Skeletal muscle cell (primary cell): Measurements from ENCODE around the gene TCTA.

ENCODE experiments used
- DNase-seq: peaks from one replicate; pipeline ENCODE4 v3.0.0-alpha.2; 2010; ENCODE audit warnings: low read depth
- H3K4me3 ChIP-seq: 2 replicates; pipeline ENCODE4 v1.5.1; 2011; ENCODE audit warnings: low read depth, mild to moderate bottlenecking, control low read depth, low read length, moderate library complexity

TCTA gene

DNA sequence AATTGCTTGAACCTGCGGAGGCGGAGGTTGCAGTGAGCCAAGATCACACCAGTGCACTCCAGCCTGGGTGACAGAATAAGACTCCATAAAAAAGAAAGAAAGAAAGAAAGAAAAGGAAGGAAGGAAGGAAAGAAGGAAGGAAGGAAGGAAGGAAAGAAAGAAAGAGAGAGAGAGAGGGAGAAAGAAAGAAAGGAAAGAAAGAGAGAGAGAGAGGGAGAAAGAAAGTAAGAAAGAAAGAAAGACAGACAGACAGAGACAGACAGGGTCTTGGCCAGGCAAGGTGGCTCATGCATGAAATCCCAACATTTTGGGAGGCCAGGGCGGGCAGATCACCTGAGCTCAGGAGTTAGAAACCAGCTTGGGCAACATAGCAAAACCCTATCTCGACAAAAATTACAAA, 41.4 kb downstream of the TCTA start:
- no peak for DNase-seq

DNA sequence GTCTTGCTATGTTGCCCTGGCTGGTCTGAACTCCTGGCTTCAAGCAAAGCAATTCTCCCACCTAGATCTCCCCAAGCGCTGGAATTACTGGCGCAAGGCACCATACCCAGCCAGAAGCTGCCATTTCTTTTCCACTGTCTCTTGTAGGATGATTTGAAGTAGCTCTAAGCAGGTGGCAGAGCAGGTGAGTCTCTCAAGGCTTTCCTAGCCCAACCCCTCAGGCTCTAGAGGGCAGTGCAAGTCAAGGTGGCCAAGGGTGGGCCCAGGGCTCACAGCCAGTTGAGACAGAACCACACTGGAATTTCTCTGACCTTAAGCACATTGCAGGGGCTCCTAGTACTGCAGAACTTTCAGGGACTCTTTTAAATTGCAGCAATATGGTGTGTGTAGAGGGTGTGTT, 42.2 kb downstream of the TCTA start:
- DNase-seq: no peak
- H3K4me3 ChIP-seq: no peak overlapping the region

More for the DNA sequence above, 41.4 kb downstream of the TCTA start:
- H3K4me3 ChIP-seq: no peak overlapping the region

DNA sequence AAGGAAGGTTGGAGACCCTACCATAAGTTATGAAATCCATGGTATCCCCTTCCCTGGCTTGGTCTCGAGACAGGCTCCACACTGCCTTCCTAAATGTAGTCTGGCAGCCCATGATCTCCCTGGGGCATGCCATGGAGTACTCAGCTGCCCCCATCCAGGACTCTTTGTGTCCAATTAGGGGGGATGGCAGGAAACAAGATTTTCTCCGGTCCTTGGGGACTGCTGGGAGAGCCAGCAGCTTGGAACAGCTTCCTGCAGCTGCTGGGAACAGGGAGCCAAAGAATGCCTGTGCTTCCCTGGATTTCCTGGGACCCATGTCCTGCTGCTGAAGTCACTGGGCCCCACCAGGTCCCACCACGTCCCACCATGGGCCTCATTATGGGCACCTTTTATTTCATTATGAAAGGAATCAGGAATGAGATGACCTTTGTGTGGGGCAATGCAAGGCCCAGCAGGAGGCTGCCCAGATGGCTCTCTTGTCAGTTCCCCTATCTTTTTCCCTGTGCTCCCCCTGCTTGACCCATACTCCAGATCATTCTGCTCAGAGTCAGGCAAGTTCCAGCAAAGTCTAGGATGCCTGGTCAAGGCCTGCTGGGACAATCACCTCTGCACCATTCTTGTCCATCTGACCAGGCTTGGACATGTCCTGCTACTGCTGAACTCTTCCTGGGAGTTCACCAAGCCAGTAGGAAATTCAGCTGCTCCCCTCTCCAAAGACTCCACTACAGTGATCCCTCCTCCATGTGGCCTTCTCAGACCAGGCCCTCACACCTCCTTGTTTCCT, 42.9 kb downstream of the TCTA start:
- no peak for DNase-seq
- no peak overlapping the region for H3K4me3 ChIP-seq

DNA sequence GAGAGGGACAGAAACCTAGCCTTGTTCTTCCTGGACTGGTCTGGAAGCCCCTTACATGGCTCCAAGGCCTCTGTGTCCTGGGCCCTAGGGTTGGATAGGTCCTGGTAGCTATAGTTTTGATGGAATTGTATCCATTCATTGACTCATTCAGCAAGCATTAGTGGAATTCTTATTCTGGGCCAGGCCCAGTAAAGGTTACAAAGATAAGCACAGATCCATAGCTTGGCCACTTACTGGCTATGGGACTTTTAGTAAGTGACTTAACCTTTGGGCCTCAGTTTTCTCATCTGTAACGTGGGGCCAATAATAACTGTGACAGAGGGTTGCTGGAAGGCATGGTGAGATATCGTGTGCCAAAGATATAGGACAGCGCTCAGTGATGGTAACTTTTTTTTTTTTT, 44.2 kb downstream of the TCTA start:
- H3K4me3 ChIP-seq: no peak overlapping the region
- DNase-seq: no peak

DNA sequence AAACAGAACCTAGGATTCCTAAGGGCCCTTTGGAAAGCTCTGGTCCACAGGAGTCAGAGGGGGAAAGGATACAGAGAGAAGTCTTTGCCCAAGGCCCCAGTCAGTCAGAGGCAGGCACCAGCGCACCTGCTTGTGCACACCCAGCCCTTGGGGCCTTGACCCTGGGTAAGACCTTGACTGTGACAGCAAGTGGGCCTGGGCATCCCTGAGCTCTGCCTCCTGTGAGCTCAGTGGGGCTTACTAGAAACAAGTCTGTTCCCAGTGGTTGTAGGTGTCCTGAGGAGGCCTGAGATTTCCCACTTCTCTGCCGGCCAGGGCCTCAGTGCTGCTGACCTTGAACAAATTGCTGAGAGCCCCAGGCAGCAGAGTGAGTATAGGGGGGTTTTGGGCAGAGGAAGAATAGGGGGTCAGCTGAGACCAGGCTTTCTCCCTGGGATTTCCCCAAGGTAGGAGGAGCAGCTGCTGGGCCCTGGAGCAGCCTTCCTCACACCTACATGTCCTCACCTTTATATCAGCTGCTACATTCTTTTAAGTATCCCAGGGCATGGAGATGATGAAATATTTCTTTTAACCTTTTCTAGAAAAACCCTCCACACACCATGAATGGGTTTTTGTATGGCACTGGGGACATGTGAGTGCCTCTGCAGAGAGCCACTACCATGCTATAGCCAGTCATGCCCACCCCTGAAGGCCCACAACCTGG, 48.1 kb downstream of the TCTA start:
- no peak overlapping the region for H3K4me3 ChIP-seq
- no peak for DNase-seq

DNA sequence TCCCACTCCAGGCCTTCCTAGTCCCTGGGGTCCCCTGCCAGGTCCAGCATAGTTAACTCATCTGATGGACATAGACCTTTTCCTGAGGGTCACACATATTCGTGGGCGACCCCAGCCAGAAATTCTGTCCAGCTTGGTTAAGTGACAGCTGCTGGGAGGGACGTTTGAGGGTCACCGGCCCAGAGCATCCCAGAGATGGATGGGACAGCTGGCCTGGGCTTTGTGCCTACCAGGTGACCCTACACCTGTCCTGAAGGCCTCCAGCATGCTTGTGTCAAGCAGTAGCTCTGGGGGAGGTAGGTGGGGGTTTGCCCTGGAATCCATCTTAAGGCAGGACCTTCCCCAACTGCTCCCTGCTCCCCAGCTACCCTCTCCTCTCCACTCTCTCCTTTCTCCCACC, 48.7 kb downstream of the TCTA start:
- no peak overlapping the region for H3K4me3 ChIP-seq
- no peak for DNase-seq

DNA sequence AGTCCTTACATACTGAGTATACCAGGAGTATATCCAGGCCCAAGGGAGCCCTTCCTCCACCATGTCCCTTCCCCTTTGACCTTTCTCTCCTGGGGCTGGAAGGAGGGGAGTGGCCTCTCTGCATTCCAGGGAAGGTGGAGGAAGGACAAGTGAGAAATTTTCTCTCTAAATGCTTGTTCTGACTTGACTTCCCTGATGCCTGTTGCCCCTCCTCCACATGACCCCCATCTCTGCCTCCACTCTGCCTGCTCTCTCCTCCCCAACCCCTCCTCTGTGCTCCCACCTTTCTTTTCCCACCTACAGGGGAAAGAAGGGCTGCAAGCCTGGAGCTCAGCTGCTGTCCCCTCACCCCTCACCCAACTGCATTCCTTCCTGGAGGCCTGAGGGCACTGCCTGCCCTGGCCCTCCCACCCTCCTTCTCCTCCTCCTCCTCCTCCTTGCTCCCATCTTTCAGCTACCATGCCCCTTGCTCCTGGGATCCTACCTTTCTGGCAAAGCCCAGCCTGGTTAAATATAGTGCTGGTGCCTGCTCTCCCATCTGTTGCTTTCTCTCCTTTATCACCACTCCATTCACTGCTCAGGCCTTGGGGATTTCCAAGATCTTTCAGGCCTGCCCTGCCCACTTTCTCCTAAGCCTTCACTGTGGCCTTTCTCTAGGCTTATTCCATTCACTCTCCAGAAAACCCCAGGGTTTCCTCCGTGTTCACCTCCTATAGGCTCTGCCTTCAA, 49.4 kb downstream of the TCTA start:
- no peak for DNase-seq
- no peak overlapping the region for H3K4me3 ChIP-seq

DNA sequence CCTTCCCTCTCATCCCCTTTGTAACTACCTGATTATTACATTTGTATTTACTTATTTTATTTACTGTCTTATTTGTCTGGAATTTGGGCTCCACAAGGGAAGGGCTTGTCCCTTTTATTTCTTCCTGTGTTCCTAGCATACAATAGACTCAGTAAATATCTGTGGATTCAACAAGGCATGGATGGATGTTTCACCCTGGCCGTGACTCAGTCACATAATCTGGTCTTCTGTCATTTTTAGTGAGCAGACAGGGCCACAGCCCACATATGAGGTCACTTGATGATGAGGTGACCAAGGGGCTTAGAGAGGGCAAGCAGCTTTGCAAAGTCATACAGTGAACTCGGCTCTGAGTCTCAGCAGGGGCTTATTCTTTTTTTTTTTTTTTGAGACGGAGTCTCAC, 50.0 kb downstream of the TCTA start:
- H3K4me3 ChIP-seq: no peak overlapping the region
- no peak for DNase-seq

DNA sequence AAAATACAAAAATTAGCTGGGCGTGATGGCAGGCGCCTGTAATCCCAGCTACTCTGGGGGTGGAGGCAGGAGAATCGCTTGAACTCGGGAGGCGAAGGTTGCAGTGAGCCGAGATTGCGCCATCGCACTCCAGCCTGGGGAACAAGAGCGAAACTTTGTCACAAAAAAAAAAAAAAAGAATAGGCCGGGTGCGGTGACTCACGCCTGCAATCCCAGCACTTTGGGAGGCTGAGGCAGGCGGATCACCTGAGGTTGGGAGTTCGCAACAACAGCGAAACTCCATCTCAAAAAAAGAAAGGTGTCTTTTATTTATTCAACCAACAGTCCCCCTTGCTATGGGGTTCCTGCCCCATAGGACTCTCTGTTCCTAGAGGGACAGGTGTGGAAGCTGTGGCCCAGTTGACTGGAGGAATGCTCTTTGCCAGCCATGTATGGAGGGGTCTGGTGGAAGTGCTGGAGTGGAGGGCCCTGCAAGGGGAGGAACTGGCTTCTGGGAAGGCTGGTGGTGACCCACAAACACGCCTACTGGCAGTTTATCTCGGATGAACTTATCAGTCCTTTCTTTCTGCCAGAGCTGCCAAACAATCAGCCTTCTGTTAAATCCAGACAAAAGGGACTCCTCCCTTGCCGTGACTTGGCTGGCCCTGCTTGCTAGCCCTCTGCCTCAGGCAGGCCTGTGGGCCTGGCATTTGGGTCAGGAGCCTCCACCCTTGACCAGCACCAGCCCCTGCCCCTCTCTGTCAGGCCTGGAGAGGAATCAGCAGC, 53.2 kb downstream of the TCTA start:
- no peak overlapping the region for H3K4me3 ChIP-seq
- no peak for DNase-seq
